GM23248 (cell line): ENCODE measurements around the gene POLD3. TPM values are rescaled to one million over a fixed set of nuclear protein-coding genes. Genes with fewer than 3 reads are reported as not detected.

Source experiments
- DNase-seq: peaks from one replicate; pipeline ENCODE4 v3.0.0-alpha.2; 2015
- H2AFZ ChIP-seq: fragments of 200-600 bp; sonication (generic); 2 replicates; pipeline ENCODE4 v1.6.1; 2016; ENCODE audit warnings: antibody characterized with exemption
- H3F3A ChIP-seq: fragments of 200-600 bp; sonication (generic); 2 replicates; pipeline ENCODE4 v1.6.1; 2016; ENCODE audit warnings: mild to moderate bottlenecking, antibody characterized with exemption, mixed run types; ENCODE audit not compliant: insufficient read depth
- H3K27ac ChIP-seq: fragments of 200-600 bp; sonication (generic); 2 replicates; pipeline ENCODE4 v1.5.1; 2016; ENCODE audit warnings: mild to moderate bottlenecking
- H3K27me3 ChIP-seq: fragments of 200-600 bp; sonication (generic); replicated peaks from 2 replicates; pipeline ENCODE4 v1.6.1; 2016; ENCODE audit warnings: mild to moderate bottlenecking; ENCODE audit not compliant: insufficient read depth
- H3K36me3 ChIP-seq: fragments of 200-600 bp; sonication (generic); 2 replicates; pipeline ENCODE4 v1.6.1; 2016; ENCODE audit warnings: low read depth, mild to moderate bottlenecking
- H3K4me1 ChIP-seq: fragments of 200-600 bp; sonication (generic); 2 replicates; pipeline ENCODE4 v1.6.1; 2016; ENCODE audit warnings: mild to moderate bottlenecking; ENCODE audit not compliant: insufficient read depth
- H3K4me2 ChIP-seq: fragments of 200-600 bp; sonication (generic); one replicate; pipeline ENCODE4 v1.6.1; 2016; ENCODE audit warnings: mild to moderate bottlenecking; ENCODE audit not compliant: unreplicated experiment
- H3K4me3 ChIP-seq: fragments of 200-600 bp; sonication (generic); 2 replicates; pipeline ENCODE4 v1.5.1; 2016; ENCODE audit warnings: mild to moderate bottlenecking
- H3K79me2 ChIP-seq: fragments of 200-600 bp; sonication (generic); 2 replicates; pipeline ENCODE4 v1.6.1; 2016; ENCODE audit warnings: mild to moderate bottlenecking; ENCODE audit not compliant: insufficient read depth
- H3K9ac ChIP-seq: fragments of 200-600 bp; sonication (generic); 2 replicates; pipeline ENCODE4 v1.6.1; 2016; ENCODE audit warnings: mild to moderate bottlenecking
- H3K9me2 ChIP-seq: fragments of 200-600 bp; sonication (generic); 2 replicates; pipeline ENCODE4 v1.6.1; 2016; ENCODE audit warnings: mixed run types, mild to moderate bottlenecking, moderate library complexity; ENCODE audit not compliant: insufficient read depth
- H3K9me3 ChIP-seq: fragments of 200-600 bp; sonication (generic); one replicate; pipeline ENCODE4 v1.6.1; 2017; ENCODE audit warnings: low read depth
- H4K20me1 ChIP-seq: fragments of 200-600 bp; sonication (generic); 2 replicates; pipeline ENCODE4 v1.6.0; 2016; ENCODE audit not compliant: insufficient read depth
- EZH2 ChIP-seq: fragments of 200-600 bp; sonication (generic); IDR thresholded peaks from 2 replicates; pipeline ENCODE4 v1.6.1; 2018; ENCODE audit warnings: antibody characterized with exemption, mild to moderate bottlenecking; ENCODE audit not compliant: insufficient read depth, poor library complexity, severe bottlenecking
- EZH2phosphoT487 ChIP-seq: fragments of 200-600 bp; sonication (generic); IDR thresholded peaks from 2 replicates; pipeline ENCODE4 v1.6.1; 2018; ENCODE audit warnings: antibody characterized with exemption, moderate library complexity, mild to moderate bottlenecking, low read depth; ENCODE audit not compliant: insufficient read depth
- WGBS, 2 experiments: methylation state at CpG; one replicate each; pipeline ENCODE4 v1.1.6; 2015 to 2017; ENCODE audit warnings: low lambda C conversion rate in 2 of 2, low coverage in 1 of 2; ENCODE audit errors: missing lambda C conversion rate in 2 of 2; 5-methylcytosine and 5-hydroxymethylcytosine counted together
- in situ Hi-C: fragments of 300-500 bp; cut with MboI; formaldehyde crosslinking; loops from 2 replicates; pipeline ENCODE4 v1.15.0; 2020
- polyA plus RNA-seq: library from polyadenylated mRNA; unstranded; fragments of >200 nt; fragmentation: Nextera tagmentation; extraction: Ambion mirVana; gene quantifications from 2 replicates; pipeline ENCODE4 v1.2.1, GENCODE V29; 2016
- total RNA-seq: library from RNA; depleted of rRNA; stranded (reverse); fragments of >200 nt; shearing (Covaris generic); gene quantifications from 2 replicates; pipeline ENCODE4 v1.2.3, GENCODE V29; 2014

POLD3 gene
- total and polyA plus RNA-seq, 2 experiments from 2014 or later, result 8.4 to 16.5 TPM

GRCh38 chr11:74677131-74677530 lies 84.7 kb downstream of the POLD3 start:
- H3K4me3 ChIP-seq, result no peak overlapping the region
- H3K27me3 ChIP-seq, result no peaks in the 10 kb centered on the region
- peaks cover 23% of the 10 kb centered on the region for H3F3A ChIP-seq
- DNase-seq, result no peak
- H3K4me2 ChIP-seq, result no peak overlapping the region
- in situ Hi-C loops, result no loop called here
- peaks cover 17% of the 10 kb centered on the region for H3K4me1 ChIP-seq
- no peaks in the 10 kb centered on the region for H3K9me2 ChIP-seq
- TF ChIP-seq EZH2phosphoT487, result no peak
- no peak for TF ChIP-seq EZH2
- H3K9ac ChIP-seq, result no peak overlapping the region
- H3K36me3 ChIP-seq, result no peaks in the 10 kb centered on the region
- no peaks in the 10 kb centered on the region for H4K20me1 ChIP-seq
- no peak overlapping the region for H2AFZ ChIP-seq
- H3K79me2 ChIP-seq, result no peaks in the 10 kb centered on the region
- 66 to 71% methylated on average over 6 of the region's 6 CpGs for WGBS, 2 experiments
- no peak overlapping the region for H3K27ac ChIP-seq
- no peaks in the 10 kb centered on the region for H3K9me3 ChIP-seq

GRCh38 chr11:74678041-74678440 lies 85.7 kb downstream of the POLD3 start:
- Histone ChIP-seq H3K79me2 (no peaks in the 10 kb centered on the region), H2AFZ (no peak overlapping the region), H3K4me3 (no peak overlapping the region), H4K20me1 (no peaks in the 10 kb centered on the region), H3F3A (peaks cover 17% of the 10 kb centered on the region), H3K27ac (no peak overlapping the region), H3K9me2 (no peaks in the 10 kb centered on the region), H3K4me2 (no peak overlapping the region), H3K36me3 (no peaks in the 10 kb centered on the region), H3K9me3 (no peaks in the 10 kb centered on the region), H3K9ac (no peak overlapping the region), H3K4me1 (peaks cover 11% of the 10 kb centered on the region), H3K27me3 (no peaks in the 10 kb centered on the region)
- WGBS, 2 experiments, result 92 to 93% methylated on average over 5 of the region's 5 CpGs
- TF ChIP-seq EZH2phosphoT487, result no peak
- TF ChIP-seq EZH2, result no peak
- in situ Hi-C loops, result no loop called here
- DNase-seq, result no peak

GRCh38 chr11:74678591-74679512 lies 86.5 kb downstream of the POLD3 start:
- in situ Hi-C loops, result no loop called here
- 50 to 54% methylated on average over 13 of the region's 13 CpGs for WGBS, 2 experiments
- H3K9me2 ChIP-seq, result no peaks in the 10 kb centered on the region
- H2AFZ ChIP-seq, result no peak overlapping the region
- no peak overlapping the region for H3K9ac ChIP-seq
- peaks cover 6% of the 10 kb centered on the region for H3K4me1 ChIP-seq
- H3K9me3 ChIP-seq, result no peaks in the 10 kb centered on the region
- no peak overlapping the region for H3K27ac ChIP-seq
- no peaks in the 10 kb centered on the region for H3K27me3 ChIP-seq
- H3K4me2 ChIP-seq, result no peak overlapping the region
- no peak overlapping the region for H3K4me3 ChIP-seq
- TF ChIP-seq EZH2phosphoT487 (no peak), EZH2 (no peak)
- H4K20me1 ChIP-seq, result no peaks in the 10 kb centered on the region
- H3K79me2 ChIP-seq, result no peaks in the 10 kb centered on the region
- DNase-seq, result peak; percentile 70
- H3K36me3 ChIP-seq, result no peaks in the 10 kb centered on the region
- peaks cover 12% of the 10 kb centered on the region for H3F3A ChIP-seq

GRCh38 chr11:74679513-74679865 lies 87.1 kb downstream of the POLD3 start:
- Histone ChIP-seq H4K20me1 (no peaks in the 10 kb centered on the region), H3K9me3 (no peaks in the 10 kb centered on the region), H3K4me3 (no peak overlapping the region), H3K4me2 (no peak overlapping the region), H3K4me1 (peaks cover 8% of the 10 kb centered on the region), H3K79me2 (no peaks in the 10 kb centered on the region), H3K9me2 (no peaks in the 10 kb centered on the region), H3K9ac (no peak overlapping the region), H2AFZ (no peak overlapping the region), H3K27me3 (no peaks in the 10 kb centered on the region), H3F3A (peaks cover 7% of the 10 kb centered on the region; the same call in 1 of the 2 replicates), H3K27ac (no peak overlapping the region), H3K36me3 (no peaks in the 10 kb centered on the region)
- in situ Hi-C loops, result no loop called here
- TF ChIP-seq EZH2, result no peak
- no peak for TF ChIP-seq EZH2phosphoT487
- 81 to 86% methylated on average over 3 of the region's 3 CpGs for WGBS, 2 experiments
- no peak for DNase-seq
